Measurements from ENCODE around the gene TMEM151B. TPM values are rescaled to one million over a fixed set of nuclear protein-coding genes. Genes with fewer than 3 reads are reported as not detected.

TMEM151B gene
- polyA plus RNA-seq, 3 donors: 0.42 to 0.62 (median 0.60) TPM

DNA sequence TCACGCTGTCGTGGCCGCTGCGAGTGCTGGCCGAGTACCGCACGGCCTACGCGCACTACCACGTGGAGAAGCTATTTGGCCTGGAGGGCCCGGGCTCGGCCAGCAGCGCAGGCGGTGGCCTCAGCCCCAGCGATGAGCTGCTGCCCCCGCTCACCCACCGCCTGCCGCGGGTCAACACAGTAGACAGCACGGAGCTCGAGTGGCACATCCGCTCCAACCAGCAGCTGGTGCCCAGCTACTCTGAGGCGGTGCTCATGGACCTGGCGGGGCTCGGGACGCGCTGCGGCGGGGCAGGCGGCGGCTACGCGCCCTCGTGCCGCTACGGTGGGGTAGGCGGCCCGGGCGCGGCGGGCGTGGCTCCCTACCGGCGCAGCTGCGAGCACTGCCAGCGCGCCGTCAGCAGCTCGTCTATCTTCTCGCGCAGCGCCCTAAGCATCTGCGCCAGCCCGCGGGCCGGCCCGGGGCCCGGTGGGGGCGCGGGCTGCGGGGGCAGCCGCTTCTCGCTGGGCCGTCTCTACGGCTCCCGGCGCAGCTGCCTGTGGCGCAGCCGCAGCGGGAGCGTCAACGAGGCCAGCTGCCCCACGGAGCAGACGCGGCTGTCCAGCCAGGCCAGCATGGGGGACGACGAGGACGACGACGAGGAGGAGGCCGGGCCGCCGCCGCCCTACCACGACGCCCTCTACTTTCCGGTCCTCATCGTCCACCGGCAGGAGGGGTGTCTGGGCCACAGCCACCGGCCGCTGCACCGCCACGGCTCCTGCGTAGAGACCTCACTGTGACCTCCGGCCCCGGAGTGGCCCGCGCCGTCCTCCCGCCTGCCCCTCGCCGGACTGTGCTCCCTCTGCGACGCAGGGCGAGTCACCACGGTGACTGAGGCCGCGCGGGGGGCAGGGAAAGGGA is 5.7 kb downstream of the TMEM151B start:
- no peak for DNase-seq (ENCODE audit: low read depth in 3 of 3, low spot score in 2 of 3)

DNA sequence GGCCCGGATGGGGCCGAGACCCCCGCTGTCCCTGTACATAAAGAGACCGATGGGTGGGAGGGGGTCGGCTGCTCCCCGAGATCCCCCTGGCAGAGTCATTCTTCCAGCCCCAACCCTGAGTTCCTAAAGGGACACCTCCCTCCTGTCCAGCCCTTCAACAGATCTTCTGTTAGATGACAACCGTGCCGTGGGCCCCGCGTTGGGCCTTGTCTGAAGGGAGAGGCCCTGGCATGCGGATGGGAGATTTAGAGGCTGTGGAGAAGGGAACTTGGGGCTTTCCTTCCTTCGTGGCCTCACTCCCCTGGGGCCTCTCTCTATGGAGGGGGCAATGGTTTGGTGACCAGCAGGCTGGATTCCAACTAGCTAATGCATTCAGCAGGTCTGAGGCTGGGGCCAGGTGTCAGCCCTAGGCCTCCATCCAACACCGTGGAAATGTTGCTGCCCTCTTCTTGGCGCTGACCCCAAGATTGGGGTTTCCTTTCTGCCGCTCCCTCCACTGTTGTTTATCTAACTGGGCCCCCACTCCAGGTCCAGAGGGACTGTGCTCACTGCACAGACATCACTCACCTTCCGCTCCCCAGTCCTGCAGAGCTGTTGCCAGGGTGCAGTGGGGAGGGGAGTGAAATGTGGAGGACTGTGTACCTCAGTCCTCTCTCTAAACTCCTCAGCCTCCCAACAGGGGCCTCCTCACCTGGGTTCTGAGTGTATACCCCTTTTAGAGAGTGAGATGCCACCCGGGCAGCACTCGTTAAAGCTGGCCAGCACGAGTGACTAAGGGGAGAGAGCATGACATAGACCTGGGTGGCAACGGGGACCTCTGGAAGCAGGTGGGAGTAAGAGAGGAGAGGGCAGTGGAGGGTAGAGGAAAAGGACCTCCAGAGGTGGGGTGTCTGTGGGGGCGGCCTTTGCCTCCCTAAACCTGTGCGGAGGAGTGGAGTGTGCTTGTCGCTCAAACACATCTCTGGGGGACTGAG is 6.7 kb downstream of the TMEM151B start:
- no peak for DNase-seq (ENCODE audit: low read depth in 3 of 3, low spot score in 2 of 3)

DNA sequence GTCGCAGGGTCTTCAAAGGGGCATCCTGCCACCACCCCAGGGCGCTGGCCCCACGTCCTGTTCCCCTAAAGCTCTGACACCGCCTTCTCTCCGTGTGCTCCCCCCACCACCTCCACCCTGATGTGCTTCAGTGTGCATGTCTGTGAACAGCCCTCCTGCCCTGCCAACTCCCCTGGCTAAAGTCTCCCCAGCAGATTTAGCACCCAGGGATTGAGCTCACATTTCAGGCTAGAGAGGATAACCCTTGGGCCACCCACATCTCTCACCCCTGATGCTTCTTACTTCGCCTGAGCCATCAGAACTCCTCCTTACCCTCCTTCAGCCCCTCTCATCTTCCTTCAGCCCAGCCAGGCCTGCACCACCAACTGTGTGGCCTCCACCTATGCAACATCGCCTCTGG is 7.5 kb downstream of the TMEM151B start:
- DNase-seq (ENCODE audit: low read depth in 3 of 3, low spot score in 2 of 3): no peak

DNA sequence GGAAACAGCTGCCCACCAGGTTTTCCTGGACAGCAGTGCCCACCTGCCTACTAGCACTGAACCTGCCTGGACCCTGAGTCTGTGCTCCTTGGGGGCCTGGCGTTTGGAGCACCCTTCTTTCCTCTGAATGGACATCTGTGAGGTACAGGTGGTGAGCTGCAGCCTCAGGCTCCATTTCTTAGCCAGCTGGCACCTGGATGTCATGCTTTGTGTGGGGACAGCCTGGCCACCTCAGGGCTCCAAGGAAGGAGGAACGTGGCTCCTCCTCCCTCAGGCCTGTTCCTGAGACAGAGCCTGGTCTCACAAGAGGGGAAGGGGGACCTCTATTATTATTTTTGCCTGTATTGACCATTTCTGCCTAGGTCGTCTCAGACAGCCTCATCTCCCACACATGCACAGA is 8.1 kb downstream of the TMEM151B start:
- DNase-seq (ENCODE audit: low read depth in 3 of 3, low spot score in 2 of 3): no peak

DNA sequence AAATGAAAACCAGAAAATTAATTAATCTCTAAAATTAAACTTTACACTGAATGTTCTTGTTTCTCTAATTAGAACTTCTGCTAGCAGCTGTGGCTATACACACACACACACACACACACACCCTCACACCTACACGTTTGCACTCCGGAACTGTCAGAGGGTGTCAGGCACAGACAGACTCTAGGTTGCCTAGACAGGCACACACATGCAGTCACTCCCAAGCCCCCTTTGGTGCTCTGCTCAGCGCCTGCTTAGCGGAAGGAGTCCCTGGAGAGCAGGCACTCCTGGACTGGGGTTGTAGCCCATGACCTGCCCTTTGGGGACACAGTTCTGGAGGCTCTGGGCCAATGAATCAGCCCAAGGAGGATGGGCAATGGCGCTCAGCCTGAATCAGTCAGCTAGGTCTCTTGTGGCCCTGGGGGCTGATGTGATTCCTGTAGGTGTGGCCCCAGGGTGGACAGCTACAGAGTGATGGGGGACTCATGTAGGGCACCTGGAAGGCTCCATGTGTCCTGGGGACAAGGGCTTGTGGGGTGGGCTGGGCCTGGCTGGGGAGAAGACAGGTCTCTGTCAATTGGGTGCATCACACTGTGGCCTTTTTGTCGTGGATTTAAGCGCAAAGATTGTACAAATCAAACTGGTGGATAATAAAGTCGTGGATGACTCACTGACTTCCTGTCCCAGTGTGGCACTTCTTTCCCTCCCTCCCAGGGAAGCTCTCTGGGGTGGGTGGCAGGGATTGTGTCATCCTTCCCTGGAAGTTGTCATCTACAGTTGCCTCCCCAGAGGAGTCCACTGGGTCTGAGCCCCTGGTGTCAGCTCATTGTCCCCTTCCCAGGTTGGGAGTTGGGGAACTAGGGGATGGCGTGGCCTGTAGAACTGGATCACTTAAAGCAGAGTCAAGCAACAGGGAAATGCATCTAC is 8.8 kb downstream of the TMEM151B start:
- DNase-seq (ENCODE audit: low read depth in 3 of 3, low spot score in 2 of 3): no peak

DNA sequence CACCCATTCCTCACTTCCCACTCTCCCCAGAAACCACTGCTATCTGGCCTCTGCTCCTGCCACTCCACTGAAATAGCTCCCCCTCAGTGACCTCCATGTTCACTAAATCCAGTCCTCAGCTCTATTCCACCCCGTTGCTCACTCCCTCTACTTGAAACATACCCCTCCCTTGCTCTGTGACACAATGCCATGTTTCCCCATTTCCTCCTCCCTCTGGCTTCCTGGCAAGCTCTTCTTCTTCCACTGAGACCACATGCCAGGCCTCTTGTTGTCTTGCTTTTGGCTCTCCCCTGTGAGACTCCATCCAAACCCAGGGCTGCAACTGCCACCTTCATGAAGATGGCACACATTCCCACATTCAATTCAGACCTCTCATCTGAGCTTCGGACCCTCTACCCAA is 13.9 kb downstream of the TMEM151B start:
- DNase-seq (ENCODE audit: low read depth in 3 of 3, low spot score in 2 of 3): no peak

DNA sequence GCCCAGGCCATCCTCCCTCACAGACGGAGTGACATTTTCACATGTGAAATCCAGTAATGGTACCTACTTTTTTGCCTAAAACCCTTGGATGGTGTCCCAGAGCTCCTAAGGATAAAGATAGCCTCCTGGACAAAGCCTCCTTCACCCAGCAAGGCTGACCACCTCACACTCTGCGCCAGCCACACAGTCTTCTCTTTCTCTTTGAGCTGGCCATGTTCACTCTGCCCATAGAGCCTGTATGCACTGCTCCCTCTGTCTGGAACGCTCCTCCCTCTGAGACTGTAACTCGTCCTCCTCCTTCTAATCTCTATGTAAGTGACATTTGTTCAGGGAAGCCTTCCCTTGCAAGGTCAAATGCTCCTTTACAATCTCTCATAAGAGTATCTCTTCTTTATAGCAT is 14.6 kb downstream of the TMEM151B start:
- DNase-seq (ENCODE audit: low read depth in 3 of 3, low spot score in 2 of 3): no peak

DNA sequence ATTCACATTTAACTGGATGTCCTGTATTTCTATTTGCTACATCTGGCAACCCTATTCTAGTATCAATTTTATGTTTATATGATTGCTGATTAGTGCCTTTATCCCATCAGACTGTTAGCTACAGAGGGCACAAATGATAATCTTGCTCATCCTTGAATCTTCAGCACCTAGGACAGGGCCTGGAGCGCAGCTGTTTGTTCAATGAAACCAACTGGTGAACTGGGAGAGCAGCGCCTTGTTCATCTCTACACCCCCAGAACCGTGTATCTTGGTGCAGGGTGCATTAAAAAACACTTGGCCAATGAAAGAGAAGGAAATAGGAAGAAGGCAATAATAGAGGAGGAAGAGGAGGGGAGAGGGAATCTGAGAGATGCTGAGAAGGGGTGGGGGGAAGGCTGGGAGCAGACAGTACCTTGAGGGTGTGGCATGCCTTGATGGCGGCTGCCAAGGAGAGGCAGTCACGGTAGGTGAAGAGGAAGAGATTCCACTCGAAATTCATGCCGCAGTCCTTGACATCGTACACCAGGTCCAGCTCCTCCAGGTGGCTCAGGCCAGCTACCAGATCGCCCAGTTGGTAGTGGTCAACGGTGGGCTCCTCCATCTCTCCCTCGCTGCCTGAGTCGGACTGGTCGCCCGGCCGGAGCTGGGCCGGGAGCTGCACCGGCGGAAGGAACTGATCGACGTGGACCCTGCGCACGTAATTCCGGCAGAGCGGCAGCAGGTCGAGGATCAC is 15.5 kb downstream of the TMEM151B start:
- no peak for DNase-seq (ENCODE audit: low read depth in 3 of 3, low spot score in 2 of 3)

DNA sequence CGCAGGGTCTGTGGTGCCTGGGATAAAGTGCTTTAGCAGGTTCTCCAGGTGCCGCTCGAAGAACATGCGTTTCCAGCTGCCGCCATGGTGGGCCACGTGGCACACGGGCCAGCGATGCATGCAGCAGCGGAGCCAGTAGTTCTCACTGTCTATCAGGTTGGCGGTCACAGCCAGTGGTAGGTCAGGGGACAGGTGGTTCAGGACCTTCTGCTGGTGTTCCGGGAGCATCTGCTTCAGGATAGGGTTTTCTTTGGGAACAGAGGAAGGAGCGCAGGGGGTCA is 16.0 kb downstream of the TMEM151B start:
- DNase-seq (ENCODE audit: low read depth in 3 of 3, low spot score in 2 of 3): no peak

DNA sequence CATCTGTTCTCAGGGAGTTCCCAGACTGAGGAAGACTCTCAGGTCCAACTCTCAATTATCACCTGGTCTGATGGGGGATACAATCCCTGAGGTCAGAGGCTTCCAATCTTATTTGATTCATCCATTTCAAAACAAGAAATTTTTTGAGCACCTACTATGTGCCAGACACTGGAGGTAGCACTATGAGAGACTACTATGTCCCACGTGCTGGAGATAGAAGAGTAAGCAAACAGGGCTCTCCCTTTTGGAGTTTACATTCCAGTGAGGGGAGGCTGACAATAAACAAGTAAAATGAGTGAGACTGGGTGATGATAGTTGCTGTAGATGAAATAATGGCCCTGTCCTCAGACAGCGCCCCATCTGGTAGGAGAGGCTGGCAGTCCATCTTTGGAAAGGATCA is 16.5 kb downstream of the TMEM151B start:
- no peak for DNase-seq (ENCODE audit: low read depth in 3 of 3, low spot score in 2 of 3)

DNA sequence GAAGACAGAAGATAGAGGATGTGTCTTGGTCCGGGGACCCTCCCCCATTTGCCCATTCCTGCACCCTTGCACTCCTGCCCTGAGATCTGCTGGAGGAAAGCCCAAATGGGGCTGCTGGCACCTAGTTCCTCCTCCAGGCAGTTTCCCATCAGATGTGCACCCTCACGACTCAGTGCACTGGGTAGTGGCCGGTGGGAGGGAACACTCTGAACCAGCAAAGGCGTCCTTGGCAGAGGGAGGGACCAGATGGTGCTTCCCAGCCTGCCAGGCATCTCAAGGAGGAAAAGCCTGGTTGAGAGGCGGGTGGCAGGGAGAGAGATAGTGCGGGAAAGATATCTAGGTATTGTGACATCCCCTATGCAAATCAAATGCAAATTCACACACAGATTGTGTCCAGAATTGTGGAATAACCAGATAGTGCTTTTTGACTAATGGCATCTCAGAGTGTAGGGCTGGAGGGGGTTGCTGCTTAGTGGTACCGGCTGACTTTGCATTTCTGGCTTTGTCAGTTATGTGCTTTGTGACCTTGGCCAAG is 19.5 kb downstream of the TMEM151B start:
- DNase-seq (ENCODE audit: low read depth in 3 of 3, low spot score in 2 of 3): no peak

DNA sequence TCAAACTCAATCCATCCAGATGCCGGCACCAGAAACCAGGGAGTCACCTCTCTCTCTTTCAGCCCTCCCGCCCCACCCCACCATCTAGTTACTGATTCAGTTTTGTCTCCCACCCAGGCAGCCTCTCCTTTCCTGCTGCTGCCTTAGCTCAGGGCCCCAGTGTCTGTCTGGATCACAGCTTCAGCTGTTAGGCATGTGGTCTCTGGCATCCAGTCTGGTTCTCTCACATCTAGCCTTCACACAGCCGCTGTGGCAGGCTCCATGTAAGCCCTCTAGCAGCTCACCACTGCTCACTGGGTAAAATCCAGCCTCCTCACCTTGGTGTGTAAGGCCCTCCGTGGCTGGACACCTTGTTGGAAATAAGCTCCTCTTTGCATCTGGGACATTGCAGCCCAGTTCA is 21.6 kb downstream of the TMEM151B start:
- no peak for DNase-seq (ENCODE audit: low read depth in 3 of 3, low spot score in 2 of 3)

DNA sequence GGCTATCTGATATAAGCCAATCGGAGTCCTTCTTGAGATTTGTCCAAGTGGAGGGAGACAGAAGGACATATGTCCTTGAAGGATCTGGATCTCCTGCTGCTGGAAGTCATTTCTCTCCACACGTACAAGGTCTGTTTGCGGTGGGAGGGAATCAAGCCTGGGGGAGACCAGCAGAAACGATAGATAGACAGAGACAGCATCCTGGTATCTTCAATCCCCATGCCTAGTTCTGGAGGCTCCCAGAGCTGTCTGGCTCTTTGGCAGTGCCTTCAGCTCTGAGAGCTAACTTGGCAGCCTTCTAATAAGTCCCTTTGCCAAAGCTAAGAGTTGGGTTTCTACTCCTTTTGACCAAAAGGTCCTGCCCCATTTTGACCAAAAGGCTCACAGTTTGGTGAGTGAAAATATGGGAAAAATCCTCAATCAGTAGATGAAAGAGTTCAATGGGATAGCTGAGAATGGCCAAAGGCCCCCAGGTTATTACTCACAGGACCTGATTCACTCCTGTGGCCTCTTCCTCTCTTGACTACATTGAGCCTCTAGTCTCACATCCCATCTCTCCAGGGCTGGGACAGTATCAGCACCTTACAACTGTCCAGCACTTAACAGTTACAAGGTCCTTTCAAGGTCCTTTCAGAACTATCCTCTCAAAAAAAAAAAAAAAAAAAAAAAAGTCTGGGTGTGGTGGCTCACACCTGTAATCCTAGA is 22.6 kb downstream of the TMEM151B start:
- no peak for DNase-seq (ENCODE audit: low read depth in 3 of 3, low spot score in 2 of 3)

DNA sequence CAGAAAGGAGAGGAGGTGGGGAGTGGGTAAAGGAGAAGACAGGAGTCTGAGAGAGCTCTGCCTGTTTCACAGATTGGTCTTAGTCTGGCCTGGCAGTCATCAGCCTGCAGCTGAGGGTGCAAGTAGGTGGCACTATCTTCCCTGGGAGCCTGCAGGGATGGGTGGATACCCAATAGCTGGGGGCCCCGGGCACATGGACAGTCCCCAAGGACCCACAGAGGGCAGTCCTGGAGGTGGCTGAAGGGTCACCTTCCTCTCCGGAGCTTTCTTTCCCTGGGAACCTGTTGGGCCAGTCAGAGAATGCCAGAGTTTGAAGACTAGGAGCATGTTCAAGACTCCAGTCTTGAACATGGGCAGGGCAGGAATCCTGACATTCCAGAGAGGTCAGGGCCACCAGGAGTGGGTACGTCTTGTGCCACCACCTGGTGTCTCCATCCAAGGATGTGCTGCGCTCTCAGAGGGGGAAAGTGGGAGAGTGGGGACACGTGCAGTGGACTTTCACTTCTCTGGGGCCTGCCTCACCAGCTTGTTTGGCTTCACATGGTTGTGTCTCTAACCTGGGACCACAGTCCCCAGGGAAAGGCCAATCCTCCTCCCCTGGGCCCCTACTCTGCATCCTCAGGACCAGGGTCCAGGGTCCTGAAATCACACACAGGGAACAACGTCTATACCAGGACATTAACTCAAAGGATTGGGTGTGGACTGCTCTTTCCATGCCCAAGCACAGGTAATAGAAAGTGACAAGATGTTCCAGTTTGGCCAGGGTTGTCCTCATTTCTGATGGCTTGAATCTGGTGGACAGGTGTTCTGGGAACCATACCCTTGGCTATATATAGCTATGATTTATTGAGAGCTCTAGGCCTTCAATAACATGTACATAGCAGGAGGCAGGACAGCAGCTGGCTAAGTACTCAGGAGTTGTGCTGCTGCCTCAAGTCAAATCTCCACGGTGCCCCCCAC is 24.9 kb downstream of the TMEM151B start:
- DNase-seq (ENCODE audit: low read depth in 3 of 3, low spot score in 2 of 3): no peak

DNA sequence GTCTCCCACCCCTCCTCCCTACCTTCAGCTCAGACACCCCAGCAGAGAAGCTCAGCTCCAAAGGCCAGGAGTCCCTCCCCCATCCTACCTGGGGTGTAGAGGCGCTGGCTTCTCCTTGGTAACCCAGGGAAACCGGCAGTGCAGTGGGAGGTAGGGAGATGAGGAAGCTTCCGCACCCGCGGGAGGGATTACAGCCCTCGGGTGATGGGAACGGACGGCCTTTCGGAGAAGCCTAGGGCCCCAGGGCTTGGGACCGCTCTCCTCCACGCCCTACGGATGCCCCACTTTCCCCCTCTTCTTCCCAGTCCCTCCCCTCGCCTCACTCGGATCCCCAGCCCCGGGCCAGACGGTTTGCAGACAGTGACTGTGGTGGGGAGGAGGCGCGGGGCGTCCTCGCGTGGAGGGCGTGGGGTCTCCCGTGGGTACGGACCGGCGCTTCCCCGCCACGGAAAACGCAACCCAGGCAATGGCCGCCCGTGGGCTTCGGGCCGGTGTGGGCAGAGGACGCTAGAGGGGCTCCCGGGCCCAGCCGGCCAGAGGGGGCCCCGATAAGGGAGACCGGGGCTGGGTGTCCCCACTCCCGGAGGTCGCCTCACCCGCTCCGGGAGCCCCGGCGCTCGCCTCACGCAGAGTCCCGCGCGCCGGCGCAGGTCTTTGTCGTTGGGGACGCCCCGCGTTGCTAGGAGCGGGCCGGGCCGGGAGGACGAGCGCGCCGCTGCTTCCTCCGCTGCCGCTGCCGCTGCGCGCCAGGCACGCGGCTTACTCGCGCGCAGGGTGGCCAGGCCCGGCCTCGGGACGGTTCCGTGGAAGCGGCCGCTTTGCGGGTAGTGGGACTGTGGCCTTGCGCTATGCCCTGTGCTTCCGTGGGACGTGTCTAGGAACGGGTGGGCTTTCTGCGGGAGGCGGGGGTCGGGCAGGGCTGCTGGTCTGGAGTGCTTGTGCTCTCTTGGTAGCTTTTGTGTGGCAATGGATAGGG is 27.1 kb downstream of the TMEM151B start:
- DNase-seq (ENCODE audit: low read depth in 3 of 3, low spot score in 2 of 3): no peak

DNA sequence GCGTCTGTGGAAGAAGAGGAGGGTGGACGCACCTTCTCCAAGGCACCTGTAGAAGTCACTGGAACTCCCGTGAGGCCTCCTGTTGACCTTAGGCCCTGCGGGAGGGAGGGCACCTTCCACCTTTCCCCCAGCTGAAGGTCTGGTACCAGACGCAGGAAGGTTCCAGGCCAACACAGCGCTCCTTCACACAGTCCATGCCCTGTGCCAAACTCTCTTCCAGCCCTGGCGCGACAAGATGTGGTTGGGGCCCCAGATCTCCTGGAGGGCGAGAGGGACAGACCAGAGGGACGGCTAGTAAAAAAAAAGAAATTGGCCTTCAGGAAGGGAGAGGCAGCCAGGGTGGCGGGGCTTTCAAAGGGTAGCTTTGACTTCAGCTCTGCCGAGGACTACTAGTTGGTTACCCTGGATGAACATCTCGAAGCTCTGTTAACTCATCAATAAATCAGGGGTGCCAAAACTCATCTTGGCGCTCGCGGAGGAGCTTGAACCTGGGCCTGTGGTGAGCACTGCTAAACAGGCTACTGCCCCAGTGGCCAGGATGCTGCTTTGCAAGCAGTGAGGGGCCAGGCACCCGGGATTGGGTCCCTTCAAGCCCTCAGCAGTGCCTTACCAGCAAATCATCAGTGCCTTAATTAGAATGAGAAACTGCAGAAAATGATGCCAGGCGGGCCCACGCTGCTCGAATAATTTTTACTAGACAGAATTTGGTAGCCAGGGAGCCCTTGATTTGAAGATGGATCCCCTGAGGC is 28.0 kb downstream of the TMEM151B start:
- DNase-seq (ENCODE audit: low read depth in 3 of 3, low spot score in 2 of 3): no peak
